Neutrophil (primary cell): ENCODE data around the gene TAF6.

ENCODE experiments used
- H3K27ac ChIP-seq: fragments of 200-600 bp; sonication (generic); 2 replicates; pipeline ENCODE4 v1.5.1; 2016; ENCODE audit warnings: mild to moderate bottlenecking, moderate library complexity
- H3K27me3 ChIP-seq: fragments of 200-600 bp; sonication (generic); 2 replicates; pipeline ENCODE4 v1.6.0; 2016; ENCODE audit warnings: mild to moderate bottlenecking
- H3K36me3 ChIP-seq: fragments of 200-600 bp; sonication (generic); 2 replicates; pipeline ENCODE4 v1.5.1; 2017
- H3K4me1 ChIP-seq, 2 experiments: fragments of 200-600 bp in 1 of 2; sonication (generic) in 1 of 2; 1 replicate in 1 of 2; 2 replicates in 1 of 2; pipeline versions ENCODE4 v1.5.1 to v1.6.1; 2013 to 2016; ENCODE audit warnings: low read depth in 1 of 2, low read length in 1 of 2, mild to moderate bottlenecking in 1 of 2, moderate library complexity in 1 of 2; ENCODE audit not compliant: control insufficient read depth in 1 of 2, insufficient read depth in 1 of 2
- H3K4me3 ChIP-seq, 2 experiments: fragments of 200-600 bp in 1 of 2; sonication (generic) in 1 of 2; 1 replicate in 1 of 2; 2 replicates in 1 of 2; pipeline ENCODE4 v1.5.1; 2013 to 2016; ENCODE audit warnings: low read depth in 1 of 2, low read length in 1 of 2, mild to moderate bottlenecking in 1 of 2, moderate library complexity in 1 of 2
- H3K9me3 ChIP-seq: fragments of 200-600 bp; sonication (generic); 2 replicates; pipeline ENCODE4 v1.5.1; 2016
- TF ChIP-seq, protein P1 (sequence below): fragments of 200-600 bp; sonication (generic); IDR thresholded peaks from 2 replicates; pipeline ENCODE4 v1.5.1; 2016; ENCODE audit warnings: antibody characterized with exemption

Gene TAF6

DNA sequence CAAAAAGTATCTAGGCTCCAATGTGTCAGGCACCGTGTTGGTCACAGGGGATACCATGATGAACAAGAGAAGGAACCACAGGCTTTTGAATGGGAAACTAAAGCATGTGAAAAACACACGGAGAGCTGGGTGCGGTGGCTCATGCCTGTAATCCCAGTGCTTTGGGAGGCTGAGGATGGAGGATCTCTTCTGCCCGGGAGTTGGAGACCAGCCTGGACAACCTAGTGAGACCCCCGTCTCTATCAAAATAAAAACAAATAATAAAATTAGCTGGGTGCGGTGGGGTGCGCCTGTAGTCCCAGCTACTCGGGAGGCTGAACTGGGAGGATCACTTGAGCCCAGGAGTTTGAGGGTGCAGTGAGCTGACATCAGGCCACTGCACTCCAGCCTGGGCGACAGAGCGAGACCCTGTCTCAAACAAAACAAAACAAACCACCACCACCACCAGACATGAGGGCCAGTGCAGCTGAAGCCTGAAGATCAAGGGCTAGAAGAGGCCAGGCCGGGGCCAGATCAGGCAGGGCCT is 31.0 kb downstream of the TAF6 start:
- Histone ChIP-seq H3K36me3 (peaks cover 28% of the 10 kb centered on the region), H3K4me3 (peak overlapping the region; percentile 90 to 92), H3K9me3 (no peaks in the 10 kb centered on the region), H3K27me3 (no peaks in the 10 kb centered on the region), H3K4me1 (peaks cover 28 to 35% of the 10 kb centered on the region in 2 experiments), H3K27ac (peak overlapping the region; percentile 70)
- TF ChIP-seq, protein P1, sequence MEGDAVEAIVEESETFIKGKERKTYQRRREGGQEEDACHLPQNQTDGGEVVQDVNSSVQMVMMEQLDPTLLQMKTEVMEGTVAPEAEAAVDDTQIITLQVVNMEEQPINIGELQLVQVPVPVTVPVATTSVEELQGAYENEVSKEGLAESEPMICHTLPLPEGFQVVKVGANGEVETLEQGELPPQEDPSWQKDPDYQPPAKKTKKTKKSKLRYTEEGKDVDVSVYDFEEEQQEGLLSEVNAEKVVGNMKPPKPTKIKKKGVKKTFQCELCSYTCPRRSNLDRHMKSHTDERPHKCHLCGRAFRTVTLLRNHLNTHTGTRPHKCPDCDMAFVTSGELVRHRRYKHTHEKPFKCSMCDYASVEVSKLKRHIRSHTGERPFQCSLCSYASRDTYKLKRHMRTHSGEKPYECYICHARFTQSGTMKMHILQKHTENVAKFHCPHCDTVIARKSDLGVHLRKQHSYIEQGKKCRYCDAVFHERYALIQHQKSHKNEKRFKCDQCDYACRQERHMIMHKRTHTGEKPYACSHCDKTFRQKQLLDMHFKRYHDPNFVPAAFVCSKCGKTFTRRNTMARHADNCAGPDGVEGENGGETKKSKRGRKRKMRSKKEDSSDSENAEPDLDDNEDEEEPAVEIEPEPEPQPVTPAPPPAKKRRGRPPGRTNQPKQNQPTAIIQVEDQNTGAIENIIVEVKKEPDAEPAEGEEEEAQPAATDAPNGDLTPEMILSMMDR: no peak

GRCh38 chr7:100087055-100087750 is 32.0 kb downstream of the TAF6 start:
- no peaks in the 10 kb centered on the region for H3K9me3 ChIP-seq
- no peak overlapping the region for H3K4me3 ChIP-seq
- TF ChIP-seq, protein P1: no peak
- peaks cover 35 to 45% of the 10 kb centered on the region in 2 experiments for H3K4me1 ChIP-seq
- no peaks in the 10 kb centered on the region for H3K27me3 ChIP-seq
- H3K36me3 ChIP-seq: peaks cover 19% of the 10 kb centered on the region
- no peak overlapping the region for H3K27ac ChIP-seq

DNA sequence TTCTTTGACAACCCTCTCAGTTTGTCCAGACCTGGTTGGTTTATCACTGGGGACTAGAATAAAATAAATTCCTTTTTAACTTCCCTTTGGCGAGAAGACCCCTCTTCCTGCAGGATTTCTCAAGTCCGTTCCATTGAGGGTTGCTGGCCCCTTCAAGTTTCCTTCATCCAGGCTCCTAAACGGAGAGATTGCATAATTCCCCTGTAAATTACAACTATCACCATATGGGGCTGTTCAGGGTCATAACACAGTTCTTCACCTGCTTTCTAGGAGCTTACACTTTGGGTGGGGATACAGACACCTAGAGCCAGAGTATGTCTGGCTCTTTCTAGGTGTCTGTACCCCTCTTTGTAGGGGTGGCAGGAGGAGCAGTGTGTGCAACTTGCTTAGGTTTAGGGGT is 33.6 kb downstream of the TAF6 start:
- no peaks in the 10 kb centered on the region for H3K27me3 ChIP-seq
- H3K27ac ChIP-seq: peak overlapping the region; percentile 61
- peaks cover 2% of the 10 kb centered on the region for H3K36me3 ChIP-seq
- H3K4me1 ChIP-seq: peaks cover 47 to 54% of the 10 kb centered on the region in 2 experiments
- no peak overlapping the region for H3K4me3 ChIP-seq
- H3K9me3 ChIP-seq: no peaks in the 10 kb centered on the region
- TF ChIP-seq, protein P1: no peak

GRCh38 chr7:100082978-100083377 is 36.2 kb downstream of the TAF6 start:
- Histone ChIP-seq H3K9me3 (no peaks in the 10 kb centered on the region), H3K27me3 (no peaks in the 10 kb centered on the region), H3K4me1 (peaks cover 35 to 38% of the 10 kb centered on the region in 2 experiments), H3K36me3 (peaks cover 5% of the 10 kb centered on the region), H3K27ac (peak overlapping the region; percentile 94), H3K4me3 (peak overlapping the region; percentile 76 to 80)
- TF ChIP-seq, protein P1: no peak

DNA sequence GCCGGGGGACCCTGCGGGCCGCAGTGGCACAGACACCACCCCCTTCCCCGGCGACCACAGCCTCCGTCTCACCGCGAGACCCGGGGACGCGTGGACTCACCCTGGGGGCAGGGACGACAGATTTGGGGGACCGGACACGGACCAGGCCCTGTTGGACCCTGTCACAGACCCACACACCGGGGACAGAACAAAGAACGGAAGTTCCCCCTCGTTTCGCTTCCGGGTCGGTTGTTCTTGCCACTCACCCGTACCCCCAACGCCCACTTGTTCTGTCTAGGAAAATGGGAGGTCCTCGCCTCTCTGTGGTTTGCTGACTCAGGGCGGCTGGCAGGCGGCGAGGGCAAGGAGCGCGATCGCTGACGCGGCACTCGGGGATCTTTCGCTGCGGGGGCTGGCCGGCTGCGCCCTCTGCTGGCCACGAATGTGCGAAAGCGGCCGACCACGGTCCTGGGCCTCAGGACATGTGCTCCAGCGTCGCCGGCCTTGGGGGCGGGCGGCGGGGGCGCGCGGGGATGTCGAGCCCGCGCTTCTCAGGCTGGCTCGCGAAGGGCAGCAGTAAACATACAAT is 37.5 kb downstream of the TAF6 start, which contains the start of gene ZNF3:
TSS of gene ZNF3 (minus strand) at position 189 of the 568 bp plus-strand sequence. CDS start 4,366 bp downstream, outside the sequence.
- H3K36me3 ChIP-seq: peaks cover 11% of the 10 kb centered on the region
- no peaks in the 10 kb centered on the region for H3K27me3 ChIP-seq
- H3K9me3 ChIP-seq: no peaks in the 10 kb centered on the region
- TF ChIP-seq, protein P1: peak; percentile 94
- peaks cover 32 to 36% of the 10 kb centered on the region in 2 experiments for H3K4me1 ChIP-seq
- peak within 1 kb of the TSS; percentile 76 to 80 for H3K4me3 ChIP-seq
- H3K27ac ChIP-seq: peak within 1 kb of the TSS; percentile 94
